RWPE1 (cell line): ENCODE measurements around the gene C10orf95.

Source experiments
- CTCF ChIA-PET: fragments of 350-600 bp; sonication (Branson Sonifier 250); formaldehyde crosslinking; extraction: SDS; loops from one replicate; lab custom pipeline; 2021; lab: Yijun Ruan, JAX
- POLR2A ChIA-PET: fragments of 400-600 bp; formaldehyde crosslinking; extraction: SDS; loops from one replicate; lab custom pipeline; 2020; ENCODE audit warnings: antibody characterized with exemption; ENCODE audit not compliant: low non-redundant PET; lab: Yijun Ruan, JAX
- DNase-seq: peaks from one replicate; pipeline ENCODE4 v3.0.0; 2012; ENCODE audit warnings: low spot score
- H3K27ac ChIP-seq: fragments of 450-650 bp; 2 replicates; pipeline ENCODE4 v1.5.1; 2017
- TF ChIP-seq, protein P1 (sequence below): fragments of 450-650 bp; conservative IDR thresholded peaks from 2 replicates; pipeline ENCODE4 v1.5.1; 2017; ENCODE audit warnings: low read depth, mild to moderate bottlenecking

The C10orf95 gene

DNA sequence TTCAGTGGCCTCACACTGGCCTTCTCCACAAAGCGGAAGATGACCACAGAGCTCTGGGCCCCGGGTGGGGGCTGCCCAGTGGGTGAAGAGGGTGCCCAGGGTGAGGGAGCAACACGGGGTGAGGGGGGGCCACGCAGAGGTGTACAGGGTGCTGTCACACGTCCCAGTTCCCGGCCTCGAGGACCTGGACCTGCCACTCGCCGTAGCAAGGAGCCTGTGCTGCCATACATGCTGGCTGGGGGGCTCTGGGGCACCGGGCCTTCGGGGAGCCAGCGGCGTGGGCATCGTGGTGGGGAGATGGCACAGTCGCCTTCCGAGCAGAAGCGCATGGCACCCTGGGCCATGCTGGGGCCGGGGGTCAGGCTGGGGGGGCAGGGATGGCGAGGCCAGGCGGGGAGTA is 34.6 kb downstream of the C10orf95 start:
- no peak overlapping the region for H3K27ac ChIP-seq
- DNase-seq = no peak
- CTCF ChIA-PET = interaction anchor here (2.2 kb wide), 1 partner anchor 17 kb away, joined by 9 read pairs; no protein-coding TSS in a partner anchor
- TF ChIP-seq, protein P1, sequence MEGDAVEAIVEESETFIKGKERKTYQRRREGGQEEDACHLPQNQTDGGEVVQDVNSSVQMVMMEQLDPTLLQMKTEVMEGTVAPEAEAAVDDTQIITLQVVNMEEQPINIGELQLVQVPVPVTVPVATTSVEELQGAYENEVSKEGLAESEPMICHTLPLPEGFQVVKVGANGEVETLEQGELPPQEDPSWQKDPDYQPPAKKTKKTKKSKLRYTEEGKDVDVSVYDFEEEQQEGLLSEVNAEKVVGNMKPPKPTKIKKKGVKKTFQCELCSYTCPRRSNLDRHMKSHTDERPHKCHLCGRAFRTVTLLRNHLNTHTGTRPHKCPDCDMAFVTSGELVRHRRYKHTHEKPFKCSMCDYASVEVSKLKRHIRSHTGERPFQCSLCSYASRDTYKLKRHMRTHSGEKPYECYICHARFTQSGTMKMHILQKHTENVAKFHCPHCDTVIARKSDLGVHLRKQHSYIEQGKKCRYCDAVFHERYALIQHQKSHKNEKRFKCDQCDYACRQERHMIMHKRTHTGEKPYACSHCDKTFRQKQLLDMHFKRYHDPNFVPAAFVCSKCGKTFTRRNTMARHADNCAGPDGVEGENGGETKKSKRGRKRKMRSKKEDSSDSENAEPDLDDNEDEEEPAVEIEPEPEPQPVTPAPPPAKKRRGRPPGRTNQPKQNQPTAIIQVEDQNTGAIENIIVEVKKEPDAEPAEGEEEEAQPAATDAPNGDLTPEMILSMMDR = no peak
- POLR2A ChIA-PET = no interaction called here

DNA sequence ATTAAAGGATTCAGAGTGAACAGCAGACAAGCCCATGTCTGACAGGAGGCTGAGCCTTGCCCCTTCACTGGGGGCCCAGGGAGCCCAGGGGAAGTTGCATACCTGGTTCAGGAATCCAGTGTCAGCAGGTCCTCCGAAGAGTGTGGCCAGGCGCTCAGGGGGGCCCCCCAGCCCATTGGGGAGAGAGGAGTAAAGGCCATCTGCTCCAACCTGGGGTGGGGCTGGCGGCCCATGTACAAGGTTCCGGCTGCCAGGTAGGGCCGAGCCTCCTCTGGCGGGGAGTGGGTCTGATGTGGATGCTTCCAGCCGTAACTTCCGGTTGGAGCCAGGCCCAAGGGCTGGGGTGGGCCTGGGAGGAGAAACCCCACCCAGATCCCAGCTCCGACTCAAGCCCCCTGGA is 35.1 kb downstream of the C10orf95 start:
- CTCF ChIA-PET = no interaction called here
- H3K27ac ChIP-seq = no peak overlapping the region
- TF ChIP-seq, protein P1 = no peak
- POLR2A ChIA-PET = no interaction called here
- no peak for DNase-seq

DNA sequence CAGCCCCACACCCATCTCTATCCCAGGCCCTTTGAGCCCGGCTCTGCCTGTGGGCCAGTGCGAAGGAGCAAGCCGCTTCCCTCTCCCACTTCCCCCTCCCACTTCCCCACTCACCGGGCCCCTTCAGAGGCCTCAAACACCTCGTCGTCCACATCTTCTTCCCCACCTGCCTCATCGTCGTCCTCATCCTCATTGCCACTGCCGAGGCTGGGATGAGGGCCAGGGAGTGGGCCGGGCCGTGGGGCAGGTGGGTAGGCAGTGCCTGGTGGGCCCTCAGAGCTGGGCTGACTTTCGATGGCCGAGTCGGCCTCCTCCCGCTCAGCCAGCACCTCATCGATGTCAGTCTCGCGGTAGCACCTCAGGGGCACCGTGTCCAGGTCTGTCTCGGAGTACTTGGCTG is 36.6 kb downstream of the C10orf95 start:
- ChIA-PET CTCF (interaction anchor here (1.1 kb wide), 1 partner anchor 245 kb away, joined by 4 read pairs; no protein-coding TSS in a partner anchor), POLR2A (no interaction called here)
- TF ChIP-seq, protein P1 = no peak
- no peak for DNase-seq
- no peak overlapping the region for H3K27ac ChIP-seq

DNA sequence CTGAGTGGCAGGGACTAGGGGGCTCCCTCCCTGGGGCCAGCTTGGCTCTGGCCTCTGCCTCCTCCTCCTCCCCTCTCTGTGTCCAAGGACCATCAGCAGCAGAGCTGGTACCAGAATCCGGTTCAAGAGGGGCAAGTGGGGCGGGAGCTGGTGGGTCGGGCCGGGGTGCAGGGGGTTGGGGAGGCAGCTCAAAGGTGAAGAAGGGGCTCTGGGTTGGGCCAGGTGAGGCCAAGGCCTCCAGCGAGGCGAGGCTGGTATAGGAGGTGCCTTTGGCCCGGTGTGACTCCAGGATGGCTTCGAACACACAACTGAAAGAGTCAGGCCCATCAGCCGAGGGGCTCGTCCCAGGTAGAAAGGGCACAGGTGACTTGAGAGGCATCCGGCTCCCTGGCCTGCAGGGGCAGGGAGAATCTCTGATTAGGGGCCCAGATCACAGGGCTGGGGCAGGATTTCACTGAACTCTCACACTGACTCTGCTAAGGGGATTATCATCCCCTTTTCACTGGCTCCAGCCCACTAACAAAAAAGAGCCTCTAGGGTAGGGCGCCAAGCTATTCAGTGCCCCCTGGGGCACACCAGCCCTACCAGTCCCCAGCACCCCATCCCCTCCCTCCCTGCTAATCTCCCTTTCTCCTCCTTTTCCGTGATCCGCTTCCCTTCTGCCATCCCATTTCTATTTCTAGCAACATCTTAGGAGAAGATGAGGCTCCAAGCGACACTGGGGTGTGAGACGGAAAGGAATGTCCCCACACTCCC is 37.4 kb downstream of the C10orf95 start:
- ChIA-PET CTCF (interaction anchor here (0.9 to 1.2 kb wide), 4 partner anchors 11 to 184 kb away, joined by 4 to 6 read pairs (median 4); no protein-coding TSS in a partner anchor), POLR2A (no interaction called here)
- DNase-seq = no peak
- H3K27ac ChIP-seq = no peak overlapping the region
- TF ChIP-seq, protein P1 = no peak

DNA sequence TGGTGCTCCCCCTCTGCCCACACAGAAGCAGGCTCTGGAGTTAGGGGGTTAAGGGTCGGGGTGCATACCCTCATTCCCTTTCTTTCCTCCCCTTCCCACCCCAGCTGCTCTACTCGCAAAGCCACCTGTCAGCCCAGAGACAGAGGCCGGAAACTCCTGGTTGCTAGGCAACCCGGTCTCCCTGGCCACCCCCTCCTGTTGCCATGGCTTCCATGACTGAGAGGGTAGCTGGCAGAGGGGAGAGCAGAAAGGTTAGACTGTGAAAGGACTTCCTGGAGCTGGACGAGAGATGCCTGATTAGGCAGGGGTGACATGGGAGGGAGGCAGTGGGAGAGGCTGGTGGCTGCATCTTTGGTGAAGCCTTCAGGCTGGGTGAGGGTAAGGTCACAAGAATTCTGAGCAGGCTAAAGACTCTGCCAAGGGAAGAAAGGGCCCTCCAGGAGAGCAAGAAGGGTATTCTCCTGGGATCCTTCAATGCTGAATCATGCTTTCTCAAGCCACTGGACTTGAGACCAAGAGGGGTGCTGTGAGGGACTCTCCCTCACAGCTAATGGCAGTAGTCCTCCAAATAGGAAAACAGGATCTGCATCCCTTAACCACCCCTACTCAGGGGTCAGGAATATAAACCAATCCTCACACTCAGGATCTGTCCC is 38.2 kb downstream of the C10orf95 start:
- POLR2A ChIA-PET = no interaction called here
- CTCF ChIA-PET = interaction anchor here (0.9 to 1.2 kb wide), 5 partner anchors 10 to 183 kb away, joined by 3 to 6 read pairs (median 4); no protein-coding TSS in a partner anchor
- no peak for DNase-seq

DNA sequence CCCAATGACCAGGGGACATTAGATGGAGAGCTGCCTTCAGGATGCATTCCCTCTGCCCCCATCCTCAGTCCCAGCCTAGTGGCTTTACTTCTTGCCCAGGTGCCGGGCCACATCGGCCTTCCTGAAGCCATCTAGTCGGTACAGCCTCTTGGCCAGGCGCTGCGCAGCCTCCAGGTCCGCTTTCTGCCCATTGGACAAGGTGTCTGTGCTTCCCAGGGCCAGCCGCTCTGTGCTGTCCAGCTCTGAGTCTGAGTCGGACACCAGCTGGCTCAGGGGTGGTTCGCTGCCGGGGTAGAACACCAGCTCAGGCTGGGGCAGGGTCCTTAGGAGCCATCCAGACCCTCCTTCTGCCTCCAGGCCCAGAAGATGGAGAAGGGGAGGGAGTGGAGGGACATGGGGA is 39.0 kb downstream of the C10orf95 start:
- ChIA-PET CTCF (interaction anchor here (0.9 to 3.7 kb wide), 2 partner anchors 10 to 13 kb away, joined by 3 to 27 read pairs; no protein-coding TSS in a partner anchor), POLR2A (no interaction called here)
- DNase-seq = no peak

More for the DNA sequence above, 38.2 kb downstream of the C10orf95 start:
- H3K27ac ChIP-seq = no peak overlapping the region
- TF ChIP-seq, protein P1 = no peak

More for the DNA sequence above, 39.0 kb downstream of the C10orf95 start:
- no peak overlapping the region for H3K27ac ChIP-seq
- TF ChIP-seq, protein P1 = no peak
